MM.1S (cell line): Measurements from ENCODE around the gene CAMK1.

Experiments
- CTCF ChIP-seq: fragments of 300-600 bp; sonication (generic); IDR thresholded peaks from 2 replicates; pipeline ENCODE4 v1.5.1; 2016; ENCODE audit warnings: antibody characterized with exemption, low read length, mixed read lengths
- EZH2phosphoT487 ChIP-seq: fragments of 300-600 bp; sonication (generic); IDR thresholded peaks from 2 replicates; pipeline ENCODE4 v1.6.1; 2018; ENCODE audit warnings: antibody characterized with exemption, low read length

- TF ChIP-seq EZH2phosphoT487 (no peak), CTCF (no peak)
Observed at GRCh38 chr3:9743548-9743947, 26.2 kb downstream of the CAMK1 start.
